GM18507 (cell line): ENCODE data around the gene IFNA21.
"Not testable (repeated sequence)": the region's sequence is repeated elsewhere in the genome, so short reads cannot be mapped to it uniquely, and the experiment has no call there.

Experiments
- DNase-seq: peaks from one replicate; pipeline ENCODE4 v3.0.0; 2011; ENCODE audit warnings: low read depth; ENCODE audit not compliant: insufficient read length; ENCODE audit errors: extremely low spot score
- FAIRE-seq: peaks from 2 replicates; lab custom pipeline; 2011; peaks lifted over from hg19 to GRCh38; lab: Jason Lieb, UNC

IFNA21 gene

DNA sequence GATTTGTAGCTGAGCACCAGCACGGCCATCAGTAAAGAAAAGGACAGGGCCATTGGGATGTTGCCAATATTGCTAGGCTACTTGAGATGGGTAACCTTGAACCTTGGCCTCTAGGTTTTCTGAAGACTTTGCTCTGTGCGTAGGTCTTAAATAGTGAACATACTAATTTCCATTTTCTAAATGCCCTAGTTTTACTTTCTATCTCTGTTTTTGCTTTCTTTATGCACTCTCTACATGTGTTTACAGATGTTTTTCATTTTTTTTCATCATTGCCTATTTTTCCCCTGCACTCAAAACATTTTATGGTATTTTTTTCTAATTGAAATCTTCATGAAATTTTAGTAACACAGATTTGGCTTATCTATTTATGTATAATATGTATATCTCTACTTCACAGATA lies at the start of gene IFNA21:
Gene IFNA21 (minus strand): TSS at position 101 of the 400 bp plus-strand sequence. CDS start 48 bp downstream, at position 53.
- DNase-seq, FAIRE-seq: not testable (repeated sequence)

DNA sequence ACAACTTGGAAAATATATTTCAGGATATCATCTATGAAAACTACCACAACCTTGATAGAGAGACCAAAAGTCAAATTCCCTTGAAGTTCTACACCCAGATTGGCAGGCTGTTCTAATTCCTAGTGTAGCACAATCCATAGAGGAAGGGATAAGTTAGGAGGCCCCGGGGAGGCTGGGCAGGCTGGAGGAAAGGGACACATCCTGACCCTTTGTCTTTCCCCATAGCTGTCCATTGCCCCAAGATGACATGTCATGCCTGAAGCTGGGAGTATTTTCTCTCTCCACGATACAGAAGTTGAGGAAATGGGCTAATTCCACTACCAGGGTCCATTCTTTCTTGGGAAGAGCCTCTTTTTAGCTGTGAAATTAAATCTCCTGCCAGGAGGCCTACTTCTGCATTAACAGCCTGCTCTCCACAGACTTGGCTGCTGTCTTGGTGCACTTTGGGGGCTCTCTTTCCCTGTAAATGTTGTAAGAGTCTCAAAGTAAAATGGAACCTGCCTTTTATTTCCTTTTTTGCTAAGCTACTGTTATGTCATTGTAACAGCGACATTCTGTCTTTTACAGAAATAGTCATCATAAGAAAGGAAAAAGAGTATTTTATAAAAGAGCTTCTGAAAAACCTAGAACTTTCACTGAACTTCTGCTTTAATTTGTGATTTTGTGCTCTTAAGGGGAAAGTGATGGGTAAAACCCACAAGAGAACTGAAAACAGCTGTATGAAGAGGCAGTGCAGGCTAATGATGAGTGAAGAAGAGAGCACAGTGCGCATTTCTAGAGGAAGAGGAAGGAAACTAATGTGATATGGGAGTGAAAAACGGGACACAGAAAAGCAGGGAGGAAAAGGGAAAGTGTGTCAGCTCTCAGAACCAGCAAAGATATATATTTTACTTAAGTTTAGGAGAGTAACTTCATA lies 47.2 kb upstream of the IFNA21 start:
- peak; percentile 64 for FAIRE-seq

DNA sequence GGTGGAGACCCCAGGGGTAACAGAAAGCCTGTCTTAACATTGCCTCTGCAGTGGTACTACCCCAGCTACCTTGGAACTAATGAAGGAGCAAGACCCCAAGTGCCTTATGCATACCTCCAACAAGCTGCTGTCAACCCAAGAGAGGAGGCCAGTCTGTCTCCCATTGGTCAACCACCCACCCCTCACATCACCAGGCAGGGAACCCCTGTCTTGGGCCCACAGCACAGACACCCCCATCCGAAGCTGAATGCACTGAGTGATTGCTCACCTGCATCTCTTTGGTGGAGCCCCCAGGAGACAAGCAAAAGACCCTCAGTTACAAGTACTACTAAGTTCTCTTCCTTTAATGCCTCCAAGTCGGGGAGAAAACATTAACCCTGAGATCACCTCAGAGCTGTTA lies 45.7 kb upstream of the IFNA21 start:
- not testable (repeated sequence) for FAIRE-seq, DNase-seq

More for the DNA sequence above, 47.2 kb upstream of the IFNA21 start:
- not testable (repeated sequence) for DNase-seq

DNA sequence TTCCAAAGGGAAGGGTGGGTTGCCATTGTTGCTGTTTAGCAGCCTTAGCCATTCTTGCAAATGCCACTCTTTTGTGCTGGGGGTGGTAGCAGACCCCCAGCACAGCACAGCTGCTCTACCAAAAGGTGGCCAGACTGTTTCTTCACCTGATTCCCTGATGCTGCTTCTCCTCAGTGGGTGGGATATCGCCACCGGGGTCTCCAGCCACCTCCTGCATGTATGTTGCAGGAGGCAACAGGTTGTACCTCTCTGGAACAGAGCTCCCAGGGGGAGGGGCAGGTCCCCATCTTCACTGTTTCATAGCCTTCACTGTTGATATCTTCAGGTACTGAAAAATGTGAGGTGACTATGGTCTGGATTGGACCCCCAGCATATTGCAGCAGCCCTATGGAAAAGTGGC lies 44.3 kb upstream of the IFNA21 start:
- not testable (repeated sequence) for FAIRE-seq

GRCh38 chr9:21210311-21210710 lies 43.9 kb upstream of the IFNA21 start:
- no peak for DNase-seq
- no peak for FAIRE-seq

More for the DNA sequence above, 44.3 kb upstream of the IFNA21 start:
- not testable (repeated sequence) for DNase-seq

- FAIRE-seq, DNase-seq: not testable (repeated sequence)
Measured at GRCh38 chr9:21207043-21207442, 40.6 kb upstream of the IFNA21 start, which contains the start of gene IFNA10. Gene IFNA10, minus strand, starts transcription at chr9:21207143. Its CDS starts 46 bp downstream, at chr9:21207097.

DNA sequence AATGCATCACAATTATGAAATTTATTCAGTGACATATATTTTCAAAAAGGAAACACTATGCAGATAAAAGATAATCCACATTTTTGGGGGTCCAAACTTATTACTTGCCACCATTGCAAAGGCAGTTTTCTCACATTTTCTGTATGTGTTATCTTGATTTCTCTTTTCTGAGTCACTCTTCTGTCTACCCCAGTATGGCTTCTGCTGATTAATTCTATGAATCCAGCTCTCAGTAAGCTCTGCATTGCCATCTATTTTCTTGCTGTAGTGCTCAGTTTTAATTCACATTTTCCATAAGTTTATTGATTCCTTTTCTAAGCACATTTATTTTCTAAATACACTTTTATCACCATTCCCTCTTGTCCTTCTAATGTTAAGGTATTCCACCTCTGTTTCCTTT lies 38.7 kb upstream of the IFNA21 start:
- DNase-seq (no peak), FAIRE-seq (no peak)

GRCh38 chr9:21202105-21202504 lies 35.6 kb upstream of the IFNA21 start, which contains the start of gene IFNA7:
Gene IFNA7, minus strand, starts transcription at chr9:21202205. Its CDS starts 40 bp downstream, at chr9:21202165.
- not testable (repeated sequence) for DNase-seq, FAIRE-seq

GRCh38 chr9:21194867-21195776 lies 28.7 kb upstream of the IFNA21 start:
- FAIRE-seq: peak; percentile 92
- DNase-seq: not testable (repeated sequence)

- not testable (repeated sequence) for FAIRE-seq, DNase-seq
Measured at GRCh38 chr9:21187487-21187886, 21.0 kb upstream of the IFNA21 start, which contains the start of gene IFNA4. Gene IFNA4, minus strand, starts transcription at chr9:21187587. Its CDS starts 56 bp downstream, at chr9:21187531.

- peak; percentile 73 for FAIRE-seq
- not testable (repeated sequence) for DNase-seq
Measured at GRCh38 chr9:21182810-21183736, 16.6 kb upstream of the IFNA21 start.

- FAIRE-seq (no peak), DNase-seq (no peak)
Measured at GRCh38 chr9:21174671-21175070, 8.2 kb upstream of the IFNA21 start.

DNA sequence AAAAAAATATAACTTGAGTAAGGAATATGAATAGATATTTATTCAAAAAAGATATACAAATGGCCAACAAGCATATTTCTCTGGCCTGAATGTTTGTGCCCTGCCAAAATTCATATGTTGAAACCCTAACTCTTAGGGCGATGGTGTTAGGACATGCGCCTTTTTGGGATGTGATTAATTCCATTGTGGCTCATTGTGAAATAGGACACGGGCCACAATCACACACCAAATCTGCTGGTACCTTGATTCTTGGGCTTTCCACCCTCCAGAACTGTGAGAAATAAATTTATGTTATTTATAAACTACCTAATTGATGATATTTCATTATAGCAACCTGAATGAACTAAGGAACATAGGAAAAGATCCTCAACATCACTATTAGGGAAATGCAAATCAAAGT lies 5.7 kb upstream of the IFNA21 start:
- no peak for DNase-seq
- FAIRE-seq: no peak

DNA sequence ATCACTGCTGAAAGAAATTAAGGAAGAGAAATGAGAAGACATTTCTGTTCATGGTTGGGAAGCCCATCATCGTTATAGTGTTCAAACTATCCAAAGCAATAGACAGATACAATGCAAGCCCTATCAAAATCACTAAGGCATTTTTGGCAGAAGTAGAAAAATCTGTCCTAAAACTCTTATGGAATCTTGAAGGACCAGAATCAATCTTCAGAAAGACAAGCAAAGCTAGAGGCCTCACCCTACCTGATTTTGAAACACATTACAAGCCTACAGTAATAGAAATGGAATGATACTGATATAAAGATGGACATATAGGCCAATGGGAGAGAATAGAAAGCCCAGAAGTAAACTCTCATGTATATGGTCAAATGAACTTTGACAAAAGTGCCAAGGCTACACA lies 4.9 kb upstream of the IFNA21 start:
- FAIRE-seq (no peak), DNase-seq (no peak)

GRCh38 chr9:21165516-21165915 lies 944 bp downstream of the IFNA21 start:
- FAIRE-seq: no peak
- DNase-seq: no peak

GRCh38 chr9:21160178-21160577 lies 6.3 kb downstream of the IFNA21 start:
- DNase-seq (no peak), FAIRE-seq (peak; percentile 89)

DNA sequence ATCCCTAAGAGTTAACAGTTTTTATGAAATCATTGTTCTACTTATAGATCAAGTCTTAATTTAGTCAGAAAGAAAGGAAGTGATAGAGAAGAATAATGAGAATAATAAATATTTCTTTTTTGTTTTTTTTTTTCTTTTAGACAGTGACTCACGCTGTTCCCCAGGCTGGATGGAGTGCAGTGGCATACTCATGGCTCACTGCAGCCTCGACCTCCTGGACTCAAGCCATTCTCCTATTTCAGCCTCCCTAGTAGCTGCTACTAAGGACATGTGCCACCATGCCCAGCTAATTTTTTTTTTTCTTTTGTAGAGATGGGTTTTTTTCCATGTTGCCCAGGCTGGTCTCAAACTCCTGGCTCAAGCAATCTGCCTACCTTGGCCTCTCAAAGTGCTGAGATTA lies 11.0 kb downstream of the IFNA21 start:
- DNase-seq (no peak), FAIRE-seq (no peak)

GRCh38 chr9:21154018-21154608 lies 12.3 kb downstream of the IFNA21 start:
- DNase-seq: no peak
- FAIRE-seq: peak; percentile 80
